ENCODE data around the gene SLC13A3.

Gene SLC13A3

DNA sequence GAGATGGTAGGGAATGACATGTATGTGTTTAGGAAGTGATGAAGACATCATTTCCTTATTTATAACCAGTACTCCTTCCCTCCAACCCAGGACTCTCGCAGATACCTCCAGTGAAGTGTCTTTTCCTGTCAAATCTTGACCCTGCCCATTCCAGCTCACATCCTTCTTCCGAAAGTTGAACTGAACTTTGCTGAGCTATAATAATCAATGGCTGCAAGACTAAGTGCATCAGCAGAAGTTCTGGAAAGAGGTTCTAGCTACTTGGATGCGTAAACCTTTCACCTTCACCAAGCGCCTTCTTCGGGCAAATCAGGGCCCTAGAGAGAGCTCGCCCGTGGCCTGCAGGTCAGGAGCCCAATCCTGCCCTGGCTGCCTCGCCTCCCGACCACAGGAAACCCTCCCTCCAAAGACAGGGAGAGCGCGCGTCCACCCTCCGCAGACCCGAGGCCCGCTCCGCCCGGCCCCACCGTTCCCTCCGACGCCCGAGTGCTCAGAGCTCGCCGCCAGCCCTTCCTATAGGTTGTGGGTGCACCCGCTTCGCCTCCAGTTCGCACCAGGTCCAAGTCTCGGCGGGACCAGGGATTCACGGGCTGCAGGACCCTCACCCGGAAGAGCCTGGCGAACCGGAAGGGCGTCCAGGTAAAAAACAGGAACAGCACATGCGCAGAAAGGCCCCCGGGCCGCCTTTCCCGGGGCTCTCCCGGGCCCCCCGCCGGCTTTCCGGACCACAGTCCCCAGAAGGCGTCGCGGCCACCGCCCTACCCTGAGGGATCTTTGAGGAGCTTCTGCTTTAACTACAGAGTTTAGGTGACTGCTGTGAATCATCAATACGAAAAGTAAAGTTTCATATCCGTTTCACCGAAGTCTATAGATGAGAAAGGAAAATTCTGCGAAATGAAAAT is 138.1 kb downstream of the SLC13A3 start, which contains the start of gene ZNF334:
Gene ZNF334, minus strand, starts transcription at position 617 of the 902 bp plus-strand sequence. CDS start 1,457 bp downstream, outside the sequence.
- DNase-seq, result no peak

DNA sequence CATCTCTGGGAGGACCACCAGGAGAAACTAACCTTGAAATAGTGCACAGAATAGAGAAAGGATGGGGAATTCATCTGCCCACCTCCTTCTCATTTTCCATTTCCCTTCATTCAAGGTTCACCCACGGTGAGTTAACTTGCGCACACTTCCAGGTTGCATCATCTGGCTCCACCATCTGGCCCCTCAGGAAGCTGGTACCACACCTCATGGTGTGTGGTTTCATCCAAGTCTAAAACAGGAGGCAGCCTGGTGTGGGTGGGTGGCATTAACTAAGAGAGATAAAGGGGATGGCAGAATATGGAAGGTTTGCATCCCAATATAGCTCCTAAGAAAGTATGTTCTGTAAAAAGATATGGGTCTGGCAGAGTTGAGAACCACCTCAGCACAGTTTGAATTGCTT is 141.7 kb downstream of the SLC13A3 start:
- DNase-seq, result no peak

Data from NCI-H187 treated with DMSO at 0.1 percent for 48 hours (cell line).